Endothelial cell of umbilical vein (primary cell): ENCODE data around the gene SCN10A. TPM values are rescaled to one million over a fixed set of nuclear protein-coding genes. Genes with fewer than 3 reads are reported as not detected.

Experiments
- BruUV-seq: library from RNA; stranded (reverse); fragments of 400-500 nt; replicated peaks from 2 replicates; lab custom pipeline; 2021; lab: Mats Ljungman, UMichigan
- CTCF ChIA-PET: fragments of 300-600, 350-600 bp; sonication (Branson Sonifier 250); formaldehyde crosslinking; loops from one replicate; lab custom pipeline; 2021; ENCODE audit warnings: antibody characterized with exemption, inconsistent platforms; lab: Charles Lee
- POLR2A ChIA-PET: fragments of 300-600, 350-600 bp; sonication (Branson Sonifier 250); formaldehyde crosslinking; loops from one replicate; lab custom pipeline; 2021; ENCODE audit warnings: antibody characterized with exemption, inconsistent platforms; lab: Charles Lee
- DNase-seq: peaks from one replicate; pipeline ENCODE4 v3.0.0-alpha.2; 2011; ENCODE audit warnings: low read depth, low spot score
- FAIRE-seq: peaks from 2 replicates; lab custom pipeline; 2011; peaks lifted over from hg19 to GRCh38; lab: Jason Lieb, UNC
- H2AFZ ChIP-seq: 2 replicates; pipeline ENCODE4 v1.6.0; 2012; ENCODE audit warnings: low read depth, low read length, control low read depth, inconsistent platforms
- H3K27ac ChIP-seq: 2 replicates; pipeline ENCODE4 v1.5.1; 2011; ENCODE audit warnings: low read depth, mild to moderate bottlenecking, control low read depth, low read length, moderate library complexity; ENCODE audit not compliant: insufficient read depth
- H3K27me3 ChIP-seq, 2 experiments: 2 replicates each; pipeline versions ENCODE4 v1.6.0 to v1.6.1; 2011; ENCODE audit warnings: low read length in 2 of 2, mixed read lengths in 1 of 2; ENCODE audit not compliant: control insufficient read depth in 2 of 2, insufficient read depth in 2 of 2
- H3K36me3 ChIP-seq, 2 experiments: 2 replicates in 1 of 2; 3 replicates in 1 of 2; pipeline ENCODE4 v1.5.1; 2011; ENCODE audit warnings: low read length in 2 of 2, mild to moderate bottlenecking in 1 of 2, moderate library complexity in 1 of 2; ENCODE audit not compliant: control insufficient read depth in 2 of 2, insufficient read depth in 2 of 2; ENCODE audit errors: extremely low read depth in 1 of 2
- H3K4me1 ChIP-seq: 3 replicates; pipeline ENCODE4 v1.5.1; 2011; ENCODE audit warnings: mild to moderate bottlenecking, low read length; ENCODE audit not compliant: control insufficient read depth, insufficient read depth; ENCODE audit errors: extremely low read depth
- H3K4me2 ChIP-seq: 2 replicates; pipeline ENCODE4 v1.6.1; 2011; ENCODE audit warnings: low read length, control low read depth, mixed read lengths; ENCODE audit not compliant: insufficient read depth
- H3K4me3 ChIP-seq, 3 experiments: fragments of 200-600 bp in 1 of 3; sonication (generic), shearing (Covaris generic) in 1 of 3; replicated peaks in 1 of 3; 2 replicates each; pipeline ENCODE4 v1.5.1; 2011 to 2016; ENCODE audit warnings: control low read depth in 3 of 3, low read length in 3 of 3, mild to moderate bottlenecking in 2 of 3, inconsistent platforms in 1 of 3, low read depth in 1 of 3, moderate library complexity in 1 of 3; ENCODE audit not compliant: insufficient read depth in 1 of 3
- H3K79me2 ChIP-seq: 2 replicates; pipeline ENCODE4 v1.6.0; 2012; ENCODE audit warnings: low read length, inconsistent platforms; ENCODE audit not compliant: control insufficient read depth, insufficient read depth
- H3K9ac ChIP-seq: replicated peaks from 2 replicates; pipeline ENCODE3; 2011; ENCODE audit warnings: low read length, control low read depth; ENCODE audit not compliant: insufficient read depth; ENCODE audit errors: extremely low read depth
- H3K9me1 ChIP-seq: replicated peaks from 3 replicates; pipeline ENCODE4 v1.6.0; 2011; ENCODE audit warnings: mild to moderate bottlenecking, low read length; ENCODE audit not compliant: control insufficient read depth, insufficient read depth; ENCODE audit errors: extremely low read depth
- H3K9me3 ChIP-seq: replicated peaks from 2 replicates; pipeline ENCODE4 v1.5.1; 2012; ENCODE audit warnings: low read length, inconsistent platforms; ENCODE audit not compliant: control insufficient read depth, insufficient read depth
- H4K20me1 ChIP-seq: replicated peaks from 2 replicates; pipeline ENCODE3; 2011; ENCODE audit warnings: mild to moderate bottlenecking, low read length; ENCODE audit not compliant: control insufficient read depth, insufficient read depth; ENCODE audit errors: extremely low read depth
- CTCF ChIP-seq, 2 donors: IDR thresholded peaks; 1 replicate in 1 of 2; 2 replicates in 1 of 2; pipeline ENCODE4 v1.5.1; 2011; ENCODE audit warnings: low read length in 2 of 2, mild to moderate bottlenecking in 2 of 2, moderate library complexity in 2 of 2, control low read depth in 1 of 2, inconsistent platforms in 1 of 2, low read depth in 1 of 2; ENCODE audit not compliant: insufficient read depth in 1 of 2; ENCODE audit errors: extremely low read depth in 1 of 2
- EZH2 ChIP-seq: IDR thresholded peaks from 2 replicates; pipeline ENCODE4 v1.6.1; 2012; ENCODE audit warnings: borderline replicate concordance, low read depth, mild to moderate bottlenecking, moderate library complexity, low read length, inconsistent platforms; ENCODE audit not compliant: severe bottlenecking
- FOS ChIP-seq: IDR thresholded peaks from 2 replicates; pipeline ENCODE4 v1.6.1; 2011; ENCODE audit warnings: mild to moderate bottlenecking, low read length, moderate library complexity, borderline replicate concordance; ENCODE audit not compliant: insufficient read depth
- GATA2 ChIP-seq: IDR thresholded peaks from 2 replicates; pipeline ENCODE4 v1.7.0; 2011; ENCODE audit warnings: low read depth, mild to moderate bottlenecking, moderate library complexity, mixed read lengths, low read length; ENCODE audit not compliant: insufficient read length, insufficient read depth
- JUN ChIP-seq: IDR thresholded peaks from 2 replicates; pipeline ENCODE4 v1.6.1; 2011; ENCODE audit warnings: borderline replicate concordance, low read depth; ENCODE audit not compliant: insufficient read length, insufficient read depth
- MAX ChIP-seq: IDR thresholded peaks from 2 replicates; pipeline ENCODE4 v1.6.1; 2011; ENCODE audit not compliant: insufficient read depth, insufficient read length
- MYC ChIP-seq: IDR thresholded peaks from one replicate; pipeline ENCODE4 v1.6.1; 2011; ENCODE audit warnings: mild to moderate bottlenecking, low read depth, low read length
- POLR2A ChIP-seq: IDR thresholded peaks from 2 replicates; pipeline ENCODE4 v1.6.1; 2012; ENCODE audit warnings: low read depth, mild to moderate bottlenecking, control low read depth, low read length
- POLR2AphosphoS5 ChIP-seq: IDR thresholded peaks from 2 replicates; pipeline ENCODE4 v1.6.1; 2012; ENCODE audit warnings: low read depth, mild to moderate bottlenecking, control low read depth, low read length, moderate library complexity; ENCODE audit not compliant: insufficient read depth
- dilution Hi-C: fragments of 300-500 bp; cut with MboI; formaldehyde crosslinking; loops from one replicate; pipeline ENCODE4 v1.15.0; 2019; ENCODE audit warnings: low sequenced_read_pairs; ENCODE audit not compliant: extremely low pct_ligation_motif_present
- intact Hi-C: fragments of 100-400 bp; cut with micrococcal nuclease; formaldehyde crosslinking; loops from one replicate; pipeline ENCODE4 v1.10.0; 2022
- polyA plus RNA-seq, 4 experiments: library from polyadenylated mRNA; depleted of rRNA in 3 of 4; stranded (reverse) in 3 of 4; unstranded in 1 of 4; fragments of >200 nt; gene quantifications; 2 replicates each; pipeline versions ENCODE4 v1.2.1 to v1.2.3, GENCODE V29; 2011 to 2012; ENCODE audit warnings: missing spikeins in 1 of 4
- total RNA-seq: library from RNA; stranded (reverse); gene quantifications from 2 replicates; pipeline ENCODE4 v1.2.3, GENCODE V29; 2021

The SCN10A gene
- total and polyA plus RNA-seq, 2 donors (not counting 3 experiments of a cell fraction or from before 2014, with no cell fraction given) = 0.07 TPM; not detected in 1

- H3K4me1 ChIP-seq = no peaks in the 10 kb centered on the region
- no peak for DNase-seq
- POLR2A ChIA-PET = no interaction called here
- H2AFZ ChIP-seq = no peak overlapping the region
- H3K9me3 ChIP-seq = no peaks in the 10 kb centered on the region
- H3K4me2 ChIP-seq = no peak overlapping the region
- no peaks in the 10 kb centered on the region for H3K36me3 ChIP-seq
- no peak for FAIRE-seq
- no peak for TF ChIP-seq POLR2A
- TF ChIP-seq EZH2 = no peak
- TF ChIP-seq MYC = no peak
- TF ChIP-seq CTCF (IDR thresholded peaks at IDR 0.05; ENCODE audit: extremely low read depth in 1 of 2, insufficient read depth in 1 of 2, low read depth in 1 of 2, low read length in 2 of 2) = no peak
- no peak for TF ChIP-seq GATA2
- no peak for TF ChIP-seq POLR2AphosphoS5
- TF ChIP-seq MAX = no peak
- no peak for TF ChIP-seq JUN
- no peak for TF ChIP-seq FOS
- CTCF ChIA-PET = interaction anchor here (1.0 to 14.0 kb wide), 4 partner anchors 12 to 137 kb away, joined by 3 to 455 read pairs (median 12); no protein-coding TSS in a partner anchor
- no peaks in the 10 kb centered on the region for H3K79me2 ChIP-seq
- dilution Hi-C loops = no loop called here
- H3K9me1 ChIP-seq = no peaks in the 10 kb centered on the region
- H3K27me3 ChIP-seq = peaks cover 22 to 23% of the 10 kb centered on the region in 2 experiments
- no peak overlapping the region for H3K27ac ChIP-seq
- no peak overlapping the region for H3K9ac ChIP-seq
- H4K20me1 ChIP-seq = no peaks in the 10 kb centered on the region
- H3K4me3 ChIP-seq = no peak overlapping the region
- intact Hi-C loops = loop anchor here (10.0 kb wide), 2 partner anchors 313 to 523 kb away; partner anchors contain the start of genes ACAA1, MYD88 and XYLB
- BruUV-seq = no TSS peak
These were observed 158.6 kb downstream of the SCN10A start for GRCh38 chr3:38657369-38657768.
